CD4-positive, CD25-positive, alpha-beta regulatory T cell (primary cell): ENCODE data around the gene SLC7A1. TPM values are rescaled to one million over a fixed set of nuclear protein-coding genes. Genes with fewer than 3 reads are reported as not detected.

ENCODE experiments used
- ATAC-seq, 2 donors: fragments of 150-1000 bp; cut with Tn5 transposase; one replicate each; pipeline ENCODE4 v1.10.0; 2021; ENCODE audit warnings: low read depth in 2 of 2, moderate number of reproducible peaks in 2 of 2, moderate library complexity in 1 of 2
- DNase-seq, 3 donors: peaks; one replicate each; pipeline versions ENCODE4 v3.0.0 to v3.0.0-alpha.2; 2012 to 2022; ENCODE audit warnings: mixed read lengths in 1 of 3
- H3K27ac ChIP-seq: one replicate; pipeline ENCODE4 v1.7.0; 2013; ENCODE audit warnings: mild to moderate bottlenecking, low read length; ENCODE audit not compliant: insufficient read depth, poor library complexity, severe bottlenecking
- H3K27me3 ChIP-seq: one replicate; pipeline ENCODE4 v1.7.0; 2013; ENCODE audit warnings: low read length; ENCODE audit not compliant: control insufficient read depth, insufficient read depth
- H3K36me3 ChIP-seq: one replicate; pipeline ENCODE4 v1.7.0; 2013; ENCODE audit warnings: mild to moderate bottlenecking, low read length, moderate library complexity; ENCODE audit not compliant: control insufficient read depth, insufficient read depth
- H3K4me1 ChIP-seq: 2 replicates; pipeline ENCODE4 v1.7.0; 2013; ENCODE audit warnings: mild to moderate bottlenecking, low read length; ENCODE audit not compliant: insufficient read depth, control insufficient read depth, poor library complexity, severe bottlenecking
- H3K4me3 ChIP-seq: one replicate; pipeline ENCODE4 v1.7.0; 2013; ENCODE audit warnings: low read depth, mild to moderate bottlenecking, low read length, moderate library complexity
- H3K9me3 ChIP-seq, 2 experiments: 1 replicate in 1 of 2; 2 replicates in 1 of 2; pipeline ENCODE4 v1.7.0; 2013; ENCODE audit warnings: low read length in 2 of 2, mild to moderate bottlenecking in 1 of 2, moderate library complexity in 1 of 2; ENCODE audit not compliant: control insufficient read depth in 2 of 2
- H3K27ac Mint-ChIP-seq, 3 donors: one replicate each; pipeline ENCODE4 v1.8.0; 2020 to 2022; ENCODE audit warnings: mild to moderate bottlenecking in 3 of 3, mixed read lengths in 3 of 3, moderate library complexity in 2 of 3
- H3K27me3 Mint-ChIP-seq: one replicate; pipeline ENCODE4 v1.8.0; 2022; ENCODE audit warnings: mild to moderate bottlenecking, mixed read lengths
- H3K36me3 Mint-ChIP-seq: one replicate; pipeline ENCODE4 v1.8.0; 2020; ENCODE audit warnings: mixed read lengths
- H3K4me1 Mint-ChIP-seq, 4 donors: one replicate each; pipeline ENCODE4 v1.8.0; 2020 to 2022; ENCODE audit warnings: mixed read lengths in 4 of 4, mild to moderate bottlenecking in 1 of 4
- H3K4me3 Mint-ChIP-seq, 4 donors: one replicate each; pipeline ENCODE4 v1.8.0; 2020 to 2022; ENCODE audit warnings: mild to moderate bottlenecking in 4 of 4, mixed read lengths in 4 of 4, moderate library complexity in 3 of 4
- H3K9me3 Mint-ChIP-seq, 7 donors: one replicate each; pipeline ENCODE4 v1.8.0; 2020 to 2022; ENCODE audit warnings: mixed read lengths in 7 of 7, mild to moderate bottlenecking in 3 of 7, moderate library complexity in 2 of 7
- polyA plus RNA-seq, 4 donors: library from polyadenylated mRNA; unstranded; fragments of 300-500 nt; fragmentation: Illumina TruSeq; gene quantifications; one replicate each; pipeline ENCODE4 v1.2.3, GENCODE V29; 2021
- total RNA-seq: library from RNA; stranded (reverse); gene quantifications from one replicate; pipeline ENCODE4 v1.2.3, GENCODE V29; 2022

Gene SLC7A1
- total and polyA plus RNA-seq, 5 donors from 2014 or later, result 3.6 to 29.9 (median 5.2) TPM

GRCh38 chr13:29567411-29567810, 28.1 kb downstream of the SLC7A1 start:
- H3K36me3 Mint-ChIP-seq, result no peaks in the 10 kb centered on the region
- Histone ChIP-seq H3K27me3 (no peaks in the 10 kb centered on the region), H3K36me3 (no peaks in the 10 kb centered on the region), H3K27ac (no peak overlapping the region), H3K4me1 (no peaks in the 10 kb centered on the region), H3K9me3 (no peaks in the 10 kb centered on the region), H3K4me3 (no peak overlapping the region)
- H3K4me3 Mint-ChIP-seq, result no peak overlapping the region
- ATAC-seq (no peak), DNase-seq (no peak)
- no peaks in the 10 kb centered on the region for H3K27me3 Mint-ChIP-seq
- peaks cover 27 to 76% (median 37%) of the 10 kb centered on the region in 4 donors for H3K4me1 Mint-ChIP-seq
- no peaks in the 10 kb centered on the region for H3K9me3 Mint-ChIP-seq
- H3K27ac Mint-ChIP-seq, result peak overlapping the region in 1 of 3 donors; percentile 88

- ATAC-seq (no peak), DNase-seq (no peak)
- no peak overlapping the region for H3K4me3 ChIP-seq
- no peak overlapping the region for H3K27ac ChIP-seq
- no peaks in the 10 kb centered on the region for H3K4me1 ChIP-seq
- no peaks in the 10 kb centered on the region for H3K9me3 Mint-ChIP-seq
- H3K4me3 Mint-ChIP-seq, result no peak overlapping the region
- peaks cover 3% of the 10 kb centered on the region for H3K36me3 Mint-ChIP-seq
- no peaks in the 10 kb centered on the region for H3K36me3 ChIP-seq
- H3K9me3 ChIP-seq, result no peaks in the 10 kb centered on the region
- no peaks in the 10 kb centered on the region for H3K27me3 Mint-ChIP-seq
- no peaks in the 10 kb centered on the region for H3K27me3 ChIP-seq
- peaks cover 29 to 70% (median 40%) of the 10 kb centered on the region in 4 donors for H3K4me1 Mint-ChIP-seq
- peak overlapping the region in 2 of 3 donors; percentile 77 to 82 for H3K27ac Mint-ChIP-seq
Measured at GRCh38 chr13:29566206-29566605, 29.3 kb downstream of the SLC7A1 start.

GRCh38 chr13:29564818-29565217, 30.7 kb downstream of the SLC7A1 start:
- Histone ChIP-seq H3K27ac (no peak overlapping the region), H3K9me3 (no peaks in the 10 kb centered on the region), H3K36me3 (no peaks in the 10 kb centered on the region), H3K27me3 (no peaks in the 10 kb centered on the region), H3K4me3 (no peak overlapping the region), H3K4me1 (no peaks in the 10 kb centered on the region)
- Mint-ChIP-seq H3K9me3 (no peaks in the 10 kb centered on the region), H3K4me3 (no peak overlapping the region), H3K4me1 (peaks cover 33 to 67% (median 41%) of the 10 kb centered on the region in 4 donors), H3K36me3 (peaks cover 3% of the 10 kb centered on the region), H3K27me3 (no peaks in the 10 kb centered on the region), H3K27ac (peak overlapping the region in 2 of 3 donors; percentile 5 to 82)
- ATAC-seq, result no peak
- DNase-seq, result no peak

GRCh38 chr13:29564373-29564772, 31.1 kb downstream of the SLC7A1 start:
- H3K4me1 Mint-ChIP-seq, result peaks cover 33 to 63% (median 39%) of the 10 kb centered on the region in 4 donors
- no peaks in the 10 kb centered on the region for H3K36me3 ChIP-seq
- no peaks in the 10 kb centered on the region for H3K4me1 ChIP-seq
- H3K4me3 Mint-ChIP-seq, result no peak overlapping the region
- no peaks in the 10 kb centered on the region for H3K27me3 ChIP-seq
- H3K27ac ChIP-seq, result no peak overlapping the region
- H3K9me3 ChIP-seq, result no peaks in the 10 kb centered on the region
- peaks cover 3% of the 10 kb centered on the region for H3K36me3 Mint-ChIP-seq
- no peak for ATAC-seq
- no peaks in the 10 kb centered on the region for H3K9me3 Mint-ChIP-seq
- H3K4me3 ChIP-seq, result no peak overlapping the region
- DNase-seq, result no peak
- H3K27me3 Mint-ChIP-seq, result no peaks in the 10 kb centered on the region
- H3K27ac Mint-ChIP-seq, result no peak overlapping the region

- H3K36me3 Mint-ChIP-seq, result peaks cover 3% of the 10 kb centered on the region
- H3K27me3 Mint-ChIP-seq, result no peaks in the 10 kb centered on the region
- H3K27me3 ChIP-seq, result no peaks in the 10 kb centered on the region
- no peak overlapping the region for H3K4me3 ChIP-seq
- peak overlapping the region in 2 of 3 donors; percentile 34 to 43 for H3K27ac Mint-ChIP-seq
- no peaks in the 10 kb centered on the region for H3K9me3 ChIP-seq
- ATAC-seq, result no peak
- no peaks in the 10 kb centered on the region for H3K4me1 ChIP-seq
- peaks cover 33 to 59% (median 38%) of the 10 kb centered on the region in 4 donors for H3K4me1 Mint-ChIP-seq
- no peak overlapping the region for H3K27ac ChIP-seq
- H3K36me3 ChIP-seq, result no peaks in the 10 kb centered on the region
- DNase-seq, result no peak
- no peak overlapping the region for H3K4me3 Mint-ChIP-seq
- no peaks in the 10 kb centered on the region for H3K9me3 Mint-ChIP-seq
Measured at GRCh38 chr13:29563941-29564340, 31.5 kb downstream of the SLC7A1 start.

GRCh38 chr13:29562786-29563438, 32.6 kb downstream of the SLC7A1 start:
- Histone ChIP-seq H3K4me1 (no peaks in the 10 kb centered on the region), H3K4me3 (no peak overlapping the region), H3K36me3 (no peaks in the 10 kb centered on the region), H3K27ac (no peak overlapping the region), H3K9me3 (no peaks in the 10 kb centered on the region), H3K27me3 (no peaks in the 10 kb centered on the region)
- Mint-ChIP-seq H3K4me3 (no peak overlapping the region), H3K9me3 (no peaks in the 10 kb centered on the region), H3K27me3 (no peaks in the 10 kb centered on the region), H3K27ac (peak overlapping the region in 1 of 3 donors; percentile 34), H3K36me3 (peaks cover 3% of the 10 kb centered on the region), H3K4me1 (peaks cover 25 to 49% (median 30%) of the 10 kb centered on the region in 4 donors)
- ATAC-seq (no peak), DNase-seq (no peak)

GRCh38 chr13:29561918-29562317, 33.6 kb downstream of the SLC7A1 start:
- Mint-ChIP-seq H3K4me3 (no peak overlapping the region), H3K9me3 (no peaks in the 10 kb centered on the region), H3K4me1 (peaks cover 24 to 50% (median 32%) of the 10 kb centered on the region in 4 donors), H3K27me3 (no peaks in the 10 kb centered on the region), H3K36me3 (peaks cover 3% of the 10 kb centered on the region), H3K27ac (peak overlapping the region in 1 of 3 donors; percentile 22)
- ATAC-seq (no peak), DNase-seq (no peak)
- H3K9me3 ChIP-seq, result no peaks in the 10 kb centered on the region
- no peak overlapping the region for H3K4me3 ChIP-seq
- no peak overlapping the region for H3K27ac ChIP-seq
- no peaks in the 10 kb centered on the region for H3K36me3 ChIP-seq
- no peaks in the 10 kb centered on the region for H3K27me3 ChIP-seq
- no peaks in the 10 kb centered on the region for H3K4me1 ChIP-seq

- Mint-ChIP-seq H3K4me3 (no peak overlapping the region), H3K27ac (no peak overlapping the region), H3K9me3 (no peaks in the 10 kb centered on the region), H3K4me1 (peaks cover 9 to 21% (median 19%) of the 10 kb centered on the region in 4 donors), H3K36me3 (peaks cover 23% of the 10 kb centered on the region), H3K27me3 (no peaks in the 10 kb centered on the region)
- no peaks in the 10 kb centered on the region for H3K9me3 ChIP-seq
- DNase-seq (no peak), ATAC-seq (no peak)
- peaks cover 11% of the 10 kb centered on the region for H3K36me3 ChIP-seq
- no peaks in the 10 kb centered on the region for H3K27me3 ChIP-seq
- H3K4me3 ChIP-seq, result no peak overlapping the region
- H3K4me1 ChIP-seq, result no peaks in the 10 kb centered on the region
- no peak overlapping the region for H3K27ac ChIP-seq
Measured at GRCh38 chr13:29556742-29557141, 38.7 kb downstream of the SLC7A1 start.
